Progenitor cell of endocrine pancreas (in vitro differentiated cells): Measurements from ENCODE around the gene ARHGEF12. TPM values are rescaled to one million over a fixed set of nuclear protein-coding genes. Genes with fewer than 3 reads are reported as not detected.

Experiments
- DNase-seq: peaks from one replicate; pipeline ENCODE4 v3.0.0; 2021; ENCODE audit warnings: low spot score; ENCODE audit not compliant: unreplicated experiment
- H3K27ac Mint-ChIP-seq: 2 replicates; pipeline ENCODE4 v1.8.0; 2021; ENCODE audit warnings: mild to moderate bottlenecking, moderate library complexity, mixed read lengths
- H3K27me3 Mint-ChIP-seq: 2 replicates; pipeline ENCODE4 v1.8.0; 2021; ENCODE audit warnings: mixed read lengths
- H3K36me3 Mint-ChIP-seq: 2 replicates; pipeline ENCODE4 v1.8.0; 2022; ENCODE audit warnings: mixed read lengths; ENCODE audit not compliant: insufficient read depth
- H3K4me1 Mint-ChIP-seq: 2 replicates; pipeline ENCODE4 v1.8.0; 2021; ENCODE audit warnings: low read depth, mixed read lengths
- H3K4me3 Mint-ChIP-seq: 2 replicates; pipeline ENCODE4 v1.8.0; 2021; ENCODE audit warnings: low read depth, mild to moderate bottlenecking, moderate library complexity, mixed read lengths
- H3K9me3 Mint-ChIP-seq: 2 replicates; pipeline ENCODE4 v1.8.0; 2021; ENCODE audit warnings: low read depth, mixed read lengths
- CTCF ChIP-seq: fragments of 200-600 bp; sonication (generic); IDR thresholded peaks from one replicate; pipeline ENCODE4 v1.5.0; 2021; ENCODE audit warnings: antibody characterized with exemption, mild to moderate bottlenecking; ENCODE audit not compliant: unreplicated experiment
- total RNA-seq: library from RNA; stranded (reverse); gene quantifications from 2 replicates; pipeline ENCODE4 v1.2.1, GENCODE V29; 2021

ARHGEF12 gene
- total RNA-seq, 1 donor from 2014 or later, result 64.9 TPM

- Mint-ChIP-seq H3K27ac (no peak overlapping the region), H3K9me3 (no peaks in the 10 kb centered on the region), H3K27me3 (no peaks in the 10 kb centered on the region), H3K36me3 (peaks cover 16% of the 10 kb centered on the region), H3K4me3 (no peak overlapping the region), H3K4me1 (no peaks in the 10 kb centered on the region)
- no peak for DNase-seq
- TF ChIP-seq CTCF, result no peak
Measured at GRCh38 chr11:120430146-120430545, 93.9 kb downstream of the ARHGEF12 start.

- Mint-ChIP-seq H3K4me1 (no peaks in the 10 kb centered on the region), H3K36me3 (peaks cover 16% of the 10 kb centered on the region), H3K27ac (no peak overlapping the region), H3K27me3 (no peaks in the 10 kb centered on the region), H3K9me3 (no peaks in the 10 kb centered on the region), H3K4me3 (no peak overlapping the region)
- TF ChIP-seq CTCF, result no peak
- DNase-seq, result no peak
Measured at GRCh38 chr11:120431633-120432032, 95.4 kb downstream of the ARHGEF12 start.

- Mint-ChIP-seq H3K36me3 (peaks cover 19% of the 10 kb centered on the region), H3K4me3 (no peak overlapping the region), H3K27me3 (no peaks in the 10 kb centered on the region), H3K9me3 (no peaks in the 10 kb centered on the region), H3K4me1 (peaks cover 2% of the 10 kb centered on the region), H3K27ac (no peak overlapping the region)
- DNase-seq, result no peak
- TF ChIP-seq CTCF, result no peak
Measured at GRCh38 chr11:120432056-120433018, 96.1 kb downstream of the ARHGEF12 start.

GRCh38 chr11:120441592-120441991 is 105.4 kb downstream of the ARHGEF12 start:
- Mint-ChIP-seq H3K4me1 (peaks cover 2% of the 10 kb centered on the region), H3K27me3 (no peaks in the 10 kb centered on the region), H3K27ac (no peak overlapping the region), H3K9me3 (no peaks in the 10 kb centered on the region), H3K4me3 (no peak overlapping the region), H3K36me3 (peaks cover 15% of the 10 kb centered on the region)
- no peak for TF ChIP-seq CTCF
- DNase-seq, result no peak

DNA sequence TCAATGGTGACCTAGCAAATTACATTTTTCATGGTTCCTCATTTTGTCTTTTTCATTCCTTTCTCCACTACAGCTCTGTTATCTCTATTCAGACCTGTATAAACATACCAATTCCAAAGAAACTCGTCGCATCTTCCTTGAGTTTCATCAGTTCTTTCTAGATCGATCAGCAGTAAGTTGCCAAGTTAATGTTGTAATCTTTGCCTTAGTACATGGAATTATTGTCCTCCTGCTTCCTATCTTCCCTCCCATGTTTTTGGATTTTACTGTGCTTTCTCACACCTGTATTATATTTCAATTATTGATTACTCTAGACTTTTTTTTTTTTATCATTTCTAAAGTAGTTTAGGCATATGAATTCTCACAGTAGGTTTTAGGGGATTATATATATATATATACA is 105.8 kb downstream of the ARHGEF12 start:
- Mint-ChIP-seq H3K9me3 (no peaks in the 10 kb centered on the region), H3K27me3 (no peaks in the 10 kb centered on the region), H3K27ac (no peak overlapping the region), H3K4me3 (no peak overlapping the region), H3K4me1 (no peaks in the 10 kb centered on the region), H3K36me3 (peaks cover 15% of the 10 kb centered on the region)
- DNase-seq, result no peak
- no peak for TF ChIP-seq CTCF
